ENCODE data around the gene PNPLA2.

The PNPLA2 gene

DNA sequence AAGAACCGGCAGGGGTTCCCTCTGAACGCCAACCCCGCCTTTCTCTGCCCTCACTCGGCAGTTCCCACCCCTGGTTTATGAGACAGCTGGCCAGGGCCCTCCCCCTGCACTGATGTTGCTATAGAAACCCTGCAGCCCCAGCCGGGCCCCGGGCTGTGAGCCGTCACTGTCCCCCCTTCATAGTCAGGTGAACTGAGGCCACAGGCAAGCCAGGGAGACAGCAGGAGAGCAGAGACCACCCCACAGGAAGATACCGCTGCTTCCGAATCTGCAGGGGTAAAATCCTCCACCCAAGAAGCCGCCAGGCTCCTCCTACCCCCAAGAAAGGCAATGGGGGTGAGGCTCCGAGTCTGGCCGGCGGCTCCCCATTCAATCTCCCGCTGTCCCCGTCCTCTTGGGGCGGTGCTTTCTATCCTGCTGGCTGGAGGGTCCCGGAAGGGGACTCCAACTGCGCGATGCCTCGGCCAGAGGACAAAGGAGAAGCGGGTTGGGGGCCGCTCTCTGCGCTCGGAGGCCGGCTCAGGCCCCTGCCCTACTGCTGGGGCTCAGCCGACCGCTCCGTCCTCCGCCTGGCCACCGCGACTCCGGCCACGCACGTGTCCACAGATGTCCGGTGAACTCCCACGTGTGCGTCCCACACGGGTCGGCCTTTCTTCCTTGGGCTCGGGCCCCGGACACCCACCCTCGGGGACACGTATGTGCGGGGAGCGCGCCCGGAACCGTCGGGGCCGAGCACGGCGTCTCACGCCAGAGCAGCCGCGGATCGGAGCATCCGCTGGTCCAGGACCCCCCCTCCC lies 21.2 kb upstream of the PNPLA2 start:
- ChIA-PET CTCF (interaction anchor here (0.9 to 1.5 kb wide), 4 partner anchors 8 to 19 kb away, joined by 3 to 4 read pairs (median 3); no protein-coding TSS in a partner anchor), POLR2A (interaction anchor here (1.1 to 1.4 kb wide), 4 partner anchors 12 to 71 kb away, joined by 3 to 7 read pairs (median 5); partner anchors contain the start of genes PNPLA2 and RPLP2)
- TF ChIP-seq, protein P1, sequence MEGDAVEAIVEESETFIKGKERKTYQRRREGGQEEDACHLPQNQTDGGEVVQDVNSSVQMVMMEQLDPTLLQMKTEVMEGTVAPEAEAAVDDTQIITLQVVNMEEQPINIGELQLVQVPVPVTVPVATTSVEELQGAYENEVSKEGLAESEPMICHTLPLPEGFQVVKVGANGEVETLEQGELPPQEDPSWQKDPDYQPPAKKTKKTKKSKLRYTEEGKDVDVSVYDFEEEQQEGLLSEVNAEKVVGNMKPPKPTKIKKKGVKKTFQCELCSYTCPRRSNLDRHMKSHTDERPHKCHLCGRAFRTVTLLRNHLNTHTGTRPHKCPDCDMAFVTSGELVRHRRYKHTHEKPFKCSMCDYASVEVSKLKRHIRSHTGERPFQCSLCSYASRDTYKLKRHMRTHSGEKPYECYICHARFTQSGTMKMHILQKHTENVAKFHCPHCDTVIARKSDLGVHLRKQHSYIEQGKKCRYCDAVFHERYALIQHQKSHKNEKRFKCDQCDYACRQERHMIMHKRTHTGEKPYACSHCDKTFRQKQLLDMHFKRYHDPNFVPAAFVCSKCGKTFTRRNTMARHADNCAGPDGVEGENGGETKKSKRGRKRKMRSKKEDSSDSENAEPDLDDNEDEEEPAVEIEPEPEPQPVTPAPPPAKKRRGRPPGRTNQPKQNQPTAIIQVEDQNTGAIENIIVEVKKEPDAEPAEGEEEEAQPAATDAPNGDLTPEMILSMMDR (IDR thresholded peaks at IDR 0.05; ENCODE audit: insufficient read depth, low read length, missing control alignments): no peak
- H3K4me3 ChIP-seq (ENCODE audit: low read depth, low read length): peak overlapping the region; percentile 81
- peak; percentile 51 for DNase-seq (ENCODE audit: low read depth, low spot score)

DNA sequence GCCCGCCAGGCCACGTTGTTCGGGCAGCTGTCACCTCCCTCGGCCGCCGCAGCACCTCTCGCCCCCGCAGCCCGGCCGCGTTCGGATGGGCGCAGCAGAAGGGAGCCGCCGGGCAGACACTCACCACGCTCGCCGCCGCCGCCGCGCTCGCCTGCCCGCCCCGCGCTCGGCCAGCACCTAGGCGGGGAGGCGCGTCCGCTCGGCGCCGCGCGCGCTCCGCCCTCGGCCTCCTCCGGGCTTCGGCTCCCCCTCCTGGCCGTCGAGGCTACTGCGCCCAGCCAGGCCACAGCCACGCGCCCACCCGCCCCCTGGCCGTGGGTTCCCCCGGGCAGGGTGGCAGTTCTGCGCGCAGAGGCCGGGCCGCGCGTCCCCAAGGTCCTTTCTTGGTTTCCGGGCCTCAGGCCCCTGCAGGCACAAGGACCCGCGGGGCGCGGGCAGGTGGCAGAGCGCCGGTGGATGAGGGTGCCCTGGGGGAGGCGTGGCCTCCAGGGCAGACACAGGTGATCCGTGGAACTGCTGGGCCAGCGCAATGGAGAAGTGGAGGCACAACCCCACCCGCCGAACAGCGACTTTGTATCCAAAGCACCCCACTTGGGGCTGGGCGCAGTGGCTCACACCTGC lies 20.5 kb upstream of the PNPLA2 start, which contains the start of gene SLC25A22:
Gene SLC25A22, minus strand, starts transcription at position 189 of the 621 bp plus-strand sequence. CDS start 3,275 bp downstream, outside the sequence.
- TF ChIP-seq, protein P1 (IDR thresholded peaks at IDR 0.05; ENCODE audit: insufficient read depth, low read length, missing control alignments): peak; percentile 81
- POLR2A ChIA-PET: interaction anchor here (1.3 kb wide), 1 partner anchor 21 kb away, joined by 6 read pairs; the partner anchor contains the start of gene PNPLA2
- peak within 1 kb of the TSS; percentile 81 for H3K4me3 ChIP-seq (ENCODE audit: low read depth, low read length)
- CTCF ChIA-PET: interaction anchor here (0.7 to 1.7 kb wide), 10 partner anchors 8 to 136 kb away, joined by 3 to 6 read pairs (median 3); partner anchors contain the start of gene GATD1
- DNase-seq (ENCODE audit: low read depth, low spot score): no peak

GRCh38 chr11:799641-800316 lies 18.9 kb upstream of the PNPLA2 start:
- POLR2A ChIA-PET: no interaction called here
- H3K4me3 ChIP-seq (ENCODE audit: low read depth, low read length): no peak overlapping the region
- TF ChIP-seq, protein P1 (IDR thresholded peaks at IDR 0.05; ENCODE audit: insufficient read depth, low read length, missing control alignments): no peak
- CTCF ChIA-PET: interaction anchor here (0.9 to 1.7 kb wide), 3 partner anchors 16 to 138 kb away, joined by 4 to 6 read pairs (median 4); no protein-coding TSS in a partner anchor
- DNase-seq (ENCODE audit: low read depth, low spot score): no peak

DNA sequence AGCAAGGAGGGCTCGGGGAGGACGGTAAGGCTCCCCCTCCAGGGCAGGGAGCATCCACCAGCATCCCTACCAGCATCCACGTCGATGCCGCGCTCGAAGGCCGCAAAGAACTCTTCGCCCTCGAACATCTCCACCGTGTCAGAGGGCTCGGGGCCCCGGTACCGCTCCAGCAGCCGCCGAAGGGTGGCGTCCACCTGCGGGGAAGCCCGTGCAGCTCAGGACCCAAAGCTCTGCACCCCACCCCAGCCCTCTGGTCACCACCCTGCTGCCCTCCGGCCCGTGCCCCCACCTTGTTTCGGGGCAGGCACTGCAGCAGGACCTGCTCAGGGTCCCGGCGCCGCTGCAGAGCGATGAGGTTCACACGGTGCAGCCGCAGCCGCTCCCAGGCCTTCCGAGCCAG lies 18.2 kb upstream of the PNPLA2 start:
- POLR2A ChIA-PET: no interaction called here
- CTCF ChIA-PET: interaction anchor here (0.8 to 1.0 kb wide), 2 partner anchors 18 to 19 kb away, joined by 3 read pairs; partner anchors contain the start of gene PNPLA2
- no peak for DNase-seq (ENCODE audit: low read depth, low spot score)

GRCh38 chr11:801097-801780 lies 17.5 kb upstream of the PNPLA2 start:
- TF ChIP-seq, protein P1 (IDR thresholded peaks at IDR 0.05; ENCODE audit: insufficient read depth, low read length, missing control alignments): no peak
- ChIA-PET CTCF (interaction anchor here (0.8 to 1.0 kb wide), 2 partner anchors 18 kb away, joined by 3 read pairs; partner anchors contain the start of gene PNPLA2), POLR2A (no interaction called here)
- no peak for DNase-seq (ENCODE audit: low read depth, low spot score)
- no peak overlapping the region for H3K4me3 ChIP-seq (ENCODE audit: low read depth, low read length)

More for the DNA sequence above, 18.2 kb upstream of the PNPLA2 start:
- TF ChIP-seq, protein P1 (IDR thresholded peaks at IDR 0.05; ENCODE audit: insufficient read depth, low read length, missing control alignments): no peak
- no peak overlapping the region for H3K4me3 ChIP-seq (ENCODE audit: low read depth, low read length)

Data from AG04449 (cell line).